Measurements from ENCODE around the gene FUNDC1.

DNA sequence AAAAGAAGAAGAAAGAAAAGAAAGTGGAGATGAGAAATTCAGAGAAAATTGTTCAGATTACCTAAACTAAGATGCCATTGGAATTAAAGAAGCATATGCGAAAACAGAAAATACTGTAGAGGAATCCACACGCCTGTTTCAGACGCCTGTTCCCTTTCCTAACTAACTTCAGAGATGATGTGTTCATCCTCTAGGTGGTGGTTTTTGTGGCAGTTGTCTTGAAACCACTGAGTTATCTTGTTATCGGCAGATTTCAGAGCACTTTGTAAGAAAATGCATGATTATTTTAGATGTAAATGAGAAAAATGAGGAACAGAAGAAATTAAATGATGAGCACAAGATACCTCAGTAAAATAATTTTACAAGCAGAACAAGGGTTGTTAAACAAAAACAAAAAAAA is 48.3 kb downstream of the FUNDC1 start:
- TF ChIP-seq, protein P1, sequence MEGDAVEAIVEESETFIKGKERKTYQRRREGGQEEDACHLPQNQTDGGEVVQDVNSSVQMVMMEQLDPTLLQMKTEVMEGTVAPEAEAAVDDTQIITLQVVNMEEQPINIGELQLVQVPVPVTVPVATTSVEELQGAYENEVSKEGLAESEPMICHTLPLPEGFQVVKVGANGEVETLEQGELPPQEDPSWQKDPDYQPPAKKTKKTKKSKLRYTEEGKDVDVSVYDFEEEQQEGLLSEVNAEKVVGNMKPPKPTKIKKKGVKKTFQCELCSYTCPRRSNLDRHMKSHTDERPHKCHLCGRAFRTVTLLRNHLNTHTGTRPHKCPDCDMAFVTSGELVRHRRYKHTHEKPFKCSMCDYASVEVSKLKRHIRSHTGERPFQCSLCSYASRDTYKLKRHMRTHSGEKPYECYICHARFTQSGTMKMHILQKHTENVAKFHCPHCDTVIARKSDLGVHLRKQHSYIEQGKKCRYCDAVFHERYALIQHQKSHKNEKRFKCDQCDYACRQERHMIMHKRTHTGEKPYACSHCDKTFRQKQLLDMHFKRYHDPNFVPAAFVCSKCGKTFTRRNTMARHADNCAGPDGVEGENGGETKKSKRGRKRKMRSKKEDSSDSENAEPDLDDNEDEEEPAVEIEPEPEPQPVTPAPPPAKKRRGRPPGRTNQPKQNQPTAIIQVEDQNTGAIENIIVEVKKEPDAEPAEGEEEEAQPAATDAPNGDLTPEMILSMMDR (IDR thresholded peaks at IDR 0.05): no peak
- TF ChIP-seq POLR2A (IDR thresholded peaks at IDR 0.05): no peak
